ENCODE data around the gene ZDHHC13. TPM values are rescaled to one million over a fixed set of nuclear protein-coding genes. Genes with fewer than 3 reads are reported as not detected.

Gene ZDHHC13
- total RNA-seq, 1 experiment from 2014 or later = 22.4 TPM

- Mint-ChIP-seq H3K9me3 (ENCODE audit: low read depth, unreplicated experiment) (no peaks in the 10 kb centered on the region), H3K4me1 (ENCODE audit: low read depth, unreplicated experiment) (no peaks in the 10 kb centered on the region), H3K4me3 (ENCODE audit: low read depth, unreplicated experiment) (no peak overlapping the region), H3K27ac (ENCODE audit: unreplicated experiment) (no peak overlapping the region), H3K36me3 (ENCODE audit: insufficient read depth, unreplicated experiment) (no peaks in the 10 kb centered on the region), H3K27me3 (ENCODE audit: unreplicated experiment) (no peaks in the 10 kb centered on the region)
- DNase-seq = no peak
- no peak for TF ChIP-seq CTCF (IDR thresholded peaks at IDR 0.05; ENCODE audit: unreplicated experiment)
- no TSS peak for BruUV-seq (replicated peaks)
- intact Hi-C loops (cut with micrococcal nuclease; ENCODE audit: unreplicated experiment) = no loop called here
- CTCF ChIA-PET = no interaction called here
Observed at GRCh38 chr11:19185516-19186052, 68.6 kb downstream of the ZDHHC13 start.

DNA sequence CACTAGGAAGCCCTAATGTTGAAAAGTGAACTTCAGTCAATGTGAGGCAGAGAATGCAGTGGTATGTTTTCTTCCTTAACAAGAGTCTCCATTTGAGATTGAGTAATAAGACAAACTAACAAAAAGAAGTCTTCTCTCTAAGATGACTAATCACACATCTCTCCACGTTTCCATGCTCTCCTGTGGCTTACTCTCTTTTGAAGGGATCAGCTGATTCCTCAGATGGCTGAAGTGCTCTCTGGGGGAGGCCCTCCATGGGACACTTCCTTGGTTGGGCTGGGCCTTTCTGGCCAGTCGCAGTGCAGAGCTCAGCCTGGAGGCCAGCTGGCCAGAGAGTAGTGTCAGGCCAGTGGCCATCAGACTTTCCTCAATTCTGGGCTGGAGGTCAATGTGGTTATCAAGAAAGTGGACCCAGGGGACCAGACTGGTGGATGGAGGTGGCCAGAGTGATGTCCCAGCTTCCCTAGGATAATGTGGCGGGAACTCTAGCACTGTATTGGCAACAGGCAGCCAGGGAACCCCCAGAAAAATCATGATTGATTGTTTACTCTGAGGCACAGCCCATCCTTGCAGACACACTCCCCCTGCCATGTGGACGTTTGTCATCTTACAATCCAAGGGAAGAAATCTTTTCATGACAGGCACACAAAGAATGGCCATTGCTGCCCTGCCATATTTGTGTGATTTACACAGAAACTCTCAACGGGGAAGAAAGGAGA is 70.3 kb downstream of the ZDHHC13 start:
- DNase-seq = no peak
- Mint-ChIP-seq H3K9me3 (ENCODE audit: low read depth, unreplicated experiment) (no peaks in the 10 kb centered on the region), H3K4me3 (ENCODE audit: low read depth, unreplicated experiment) (no peak overlapping the region), H3K27me3 (ENCODE audit: unreplicated experiment) (no peaks in the 10 kb centered on the region), H3K4me1 (ENCODE audit: low read depth, unreplicated experiment) (no peaks in the 10 kb centered on the region), H3K36me3 (ENCODE audit: insufficient read depth, unreplicated experiment) (no peaks in the 10 kb centered on the region), H3K27ac (ENCODE audit: unreplicated experiment) (no peak overlapping the region)
- intact Hi-C loops (cut with micrococcal nuclease; ENCODE audit: unreplicated experiment) = no loop called here
- no TSS peak for BruUV-seq (replicated peaks)
- TF ChIP-seq CTCF (IDR thresholded peaks at IDR 0.05; ENCODE audit: unreplicated experiment) = no peak
- CTCF ChIA-PET = no interaction called here

DNA sequence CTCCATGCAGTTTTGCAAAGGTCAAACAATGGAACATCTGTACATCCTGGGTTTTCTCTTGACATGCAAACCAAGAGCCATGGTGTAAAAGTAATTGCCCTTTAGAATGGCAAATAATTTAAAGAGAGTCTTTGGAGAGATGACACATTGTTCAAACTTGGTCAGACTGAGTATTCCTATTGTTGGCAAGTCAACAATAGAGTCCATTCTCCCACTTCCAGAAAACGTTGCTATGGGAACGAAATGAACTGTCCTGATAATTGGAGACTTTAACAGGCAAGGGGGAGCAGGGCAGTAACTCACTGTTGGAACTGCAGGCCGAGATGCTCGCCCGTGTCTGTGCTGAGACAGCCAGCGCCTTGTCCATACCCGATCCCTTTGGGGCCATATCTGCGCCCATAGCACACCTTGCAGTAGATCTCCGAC is 70.9 kb downstream of the ZDHHC13 start:
- intact Hi-C loops (cut with micrococcal nuclease; ENCODE audit: unreplicated experiment) = no loop called here
- no peak for DNase-seq
- Mint-ChIP-seq H3K4me1 (ENCODE audit: low read depth, unreplicated experiment) (no peaks in the 10 kb centered on the region), H3K36me3 (ENCODE audit: insufficient read depth, unreplicated experiment) (no peaks in the 10 kb centered on the region), H3K27ac (ENCODE audit: unreplicated experiment) (no peak overlapping the region), H3K4me3 (ENCODE audit: low read depth, unreplicated experiment) (no peak overlapping the region), H3K27me3 (ENCODE audit: unreplicated experiment) (no peaks in the 10 kb centered on the region), H3K9me3 (ENCODE audit: low read depth, unreplicated experiment) (no peaks in the 10 kb centered on the region)
- CTCF ChIA-PET = no interaction called here
- BruUV-seq (replicated peaks) = no TSS peak
- TF ChIP-seq CTCF (IDR thresholded peaks at IDR 0.05; ENCODE audit: unreplicated experiment) = no peak

DNA sequence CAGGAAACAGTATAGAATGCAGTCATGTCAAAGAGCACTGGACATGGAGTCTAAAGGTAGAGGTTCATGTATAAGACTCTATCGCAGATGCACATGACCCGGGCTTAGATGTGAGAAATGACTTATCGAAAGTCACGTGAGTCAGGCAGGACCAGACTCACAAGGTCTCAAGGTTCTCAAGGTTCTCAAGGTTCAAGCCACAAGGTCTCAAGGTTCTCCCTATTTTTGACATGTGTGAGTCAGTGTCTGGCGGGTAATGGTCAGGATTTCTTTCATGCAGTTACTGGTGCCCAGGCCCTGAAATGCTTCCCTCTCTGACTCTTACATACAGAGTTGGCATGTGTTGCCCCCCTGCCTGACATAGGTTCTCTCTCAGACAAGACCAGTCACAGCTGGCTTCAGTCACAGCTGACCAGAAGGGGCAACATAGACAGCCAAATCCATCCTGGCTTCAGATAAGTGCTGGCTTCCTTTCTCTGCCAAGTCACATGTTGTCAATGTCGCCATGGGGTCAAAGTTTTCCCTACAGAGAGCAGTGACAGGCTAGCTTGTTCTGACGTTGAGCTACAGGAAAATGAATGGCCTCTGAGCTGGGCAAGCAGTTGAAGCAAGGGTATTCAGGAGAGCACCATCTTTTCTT is 74.7 kb downstream of the ZDHHC13 start:
- no peak for TF ChIP-seq CTCF (IDR thresholded peaks at IDR 0.05; ENCODE audit: unreplicated experiment)
- H3K27ac Mint-ChIP-seq (ENCODE audit: unreplicated experiment) = no peak overlapping the region
- CTCF ChIA-PET = no interaction called here
- no peak overlapping the region for H3K4me3 Mint-ChIP-seq (ENCODE audit: low read depth, unreplicated experiment)
- no peaks in the 10 kb centered on the region for H3K9me3 Mint-ChIP-seq (ENCODE audit: low read depth, unreplicated experiment)
- no peak for DNase-seq
- peaks cover under 1% of the 10 kb centered on the region for H3K27me3 Mint-ChIP-seq (ENCODE audit: unreplicated experiment)
- intact Hi-C loops (cut with micrococcal nuclease; ENCODE audit: unreplicated experiment) = no loop called here
- BruUV-seq (replicated peaks) = no TSS peak
- no peaks in the 10 kb centered on the region for H3K36me3 Mint-ChIP-seq (ENCODE audit: insufficient read depth, unreplicated experiment)
- no peaks in the 10 kb centered on the region for H3K4me1 Mint-ChIP-seq (ENCODE audit: low read depth, unreplicated experiment)
